Measurements from ENCODE around the gene NRG2. TPM values are rescaled to one million over a fixed set of nuclear protein-coding genes. Genes with fewer than 3 reads are reported as not detected.

NRG2 gene
- total RNA-seq, 1 donor from 2014 or later = 0.81 TPM

DNA sequence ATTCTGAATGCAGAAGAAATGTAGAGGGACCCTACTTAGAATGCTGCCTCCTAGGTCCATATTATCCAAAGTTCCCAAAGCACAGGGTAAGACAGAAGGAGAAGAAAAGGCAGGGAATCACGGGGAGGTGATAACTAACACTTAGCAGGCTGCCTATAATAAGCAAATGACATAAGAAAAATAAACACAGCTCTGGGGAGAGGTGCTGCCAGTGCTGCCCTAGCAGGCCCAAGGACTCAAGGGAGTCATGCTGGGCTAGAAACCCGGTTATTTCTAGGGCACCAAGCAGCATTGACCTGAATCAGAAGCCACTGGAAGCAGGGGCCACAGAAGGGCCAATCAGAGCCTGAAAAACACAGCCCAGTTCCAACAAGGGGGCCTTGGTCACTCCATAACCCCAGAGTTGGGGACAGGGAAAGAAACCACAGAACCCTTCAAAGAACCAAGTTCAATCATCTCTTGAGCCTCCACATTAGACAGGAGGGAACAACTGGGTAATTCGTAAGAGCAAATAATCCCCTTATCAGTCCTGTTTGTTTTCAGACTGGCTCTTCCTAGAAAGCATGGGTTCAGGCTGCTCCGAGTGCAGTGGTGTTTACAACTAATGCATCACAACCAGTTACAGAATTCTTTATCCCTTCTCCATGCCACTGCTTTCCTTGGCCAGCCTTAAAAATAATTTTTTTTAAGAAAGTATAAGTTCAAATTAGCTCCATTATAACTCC, 24.0 kb downstream of the NRG2 start:
- Mint-ChIP-seq H3K4me1 (ENCODE audit: low read depth, unreplicated experiment) (no peaks in the 10 kb centered on the region), H3K4me3 (ENCODE audit: unreplicated experiment) (no peak overlapping the region), H3K36me3 (ENCODE audit: unreplicated experiment) (no peaks in the 10 kb centered on the region), H3K9me3 (ENCODE audit: unreplicated experiment) (peaks cover 2% of the 10 kb centered on the region), H3K27me3 (ENCODE audit: unreplicated experiment) (no peaks in the 10 kb centered on the region), H3K27ac (ENCODE audit: unreplicated experiment) (no peak overlapping the region)
- no peak for DNase-seq
- TF ChIP-seq, protein P1, sequence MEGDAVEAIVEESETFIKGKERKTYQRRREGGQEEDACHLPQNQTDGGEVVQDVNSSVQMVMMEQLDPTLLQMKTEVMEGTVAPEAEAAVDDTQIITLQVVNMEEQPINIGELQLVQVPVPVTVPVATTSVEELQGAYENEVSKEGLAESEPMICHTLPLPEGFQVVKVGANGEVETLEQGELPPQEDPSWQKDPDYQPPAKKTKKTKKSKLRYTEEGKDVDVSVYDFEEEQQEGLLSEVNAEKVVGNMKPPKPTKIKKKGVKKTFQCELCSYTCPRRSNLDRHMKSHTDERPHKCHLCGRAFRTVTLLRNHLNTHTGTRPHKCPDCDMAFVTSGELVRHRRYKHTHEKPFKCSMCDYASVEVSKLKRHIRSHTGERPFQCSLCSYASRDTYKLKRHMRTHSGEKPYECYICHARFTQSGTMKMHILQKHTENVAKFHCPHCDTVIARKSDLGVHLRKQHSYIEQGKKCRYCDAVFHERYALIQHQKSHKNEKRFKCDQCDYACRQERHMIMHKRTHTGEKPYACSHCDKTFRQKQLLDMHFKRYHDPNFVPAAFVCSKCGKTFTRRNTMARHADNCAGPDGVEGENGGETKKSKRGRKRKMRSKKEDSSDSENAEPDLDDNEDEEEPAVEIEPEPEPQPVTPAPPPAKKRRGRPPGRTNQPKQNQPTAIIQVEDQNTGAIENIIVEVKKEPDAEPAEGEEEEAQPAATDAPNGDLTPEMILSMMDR (IDR thresholded peaks at IDR 0.05; ENCODE audit: partially characterized antibody, unreplicated experiment) = no peak

DNA sequence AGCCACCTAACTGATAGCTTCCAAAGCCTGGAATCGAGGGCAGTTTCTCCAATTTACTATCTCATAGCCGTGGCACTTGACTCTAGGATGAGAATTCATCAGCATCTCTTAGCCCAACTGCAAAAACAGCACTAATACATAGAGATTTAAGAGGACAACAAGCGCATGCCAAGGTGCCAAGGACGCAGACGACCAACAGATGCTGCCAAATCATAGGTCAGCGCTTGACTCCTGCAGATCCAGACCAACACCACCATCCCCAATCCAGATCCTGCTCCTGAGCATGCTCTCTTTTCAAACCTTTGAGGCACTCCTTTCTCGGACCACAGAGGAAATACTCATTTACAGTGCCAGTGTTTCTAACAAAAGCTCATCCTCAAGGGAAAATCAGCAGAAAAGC, 24.6 kb downstream of the NRG2 start:
- Mint-ChIP-seq H3K27ac (ENCODE audit: unreplicated experiment) (no peak overlapping the region), H3K36me3 (ENCODE audit: unreplicated experiment) (no peaks in the 10 kb centered on the region), H3K4me3 (ENCODE audit: unreplicated experiment) (no peak overlapping the region), H3K4me1 (ENCODE audit: low read depth, unreplicated experiment) (no peaks in the 10 kb centered on the region), H3K9me3 (ENCODE audit: unreplicated experiment) (peaks cover 2% of the 10 kb centered on the region), H3K27me3 (ENCODE audit: unreplicated experiment) (no peaks in the 10 kb centered on the region)
- DNase-seq = no peak
- TF ChIP-seq, protein P1 (IDR thresholded peaks at IDR 0.05; ENCODE audit: partially characterized antibody, unreplicated experiment) = no peak

DNA sequence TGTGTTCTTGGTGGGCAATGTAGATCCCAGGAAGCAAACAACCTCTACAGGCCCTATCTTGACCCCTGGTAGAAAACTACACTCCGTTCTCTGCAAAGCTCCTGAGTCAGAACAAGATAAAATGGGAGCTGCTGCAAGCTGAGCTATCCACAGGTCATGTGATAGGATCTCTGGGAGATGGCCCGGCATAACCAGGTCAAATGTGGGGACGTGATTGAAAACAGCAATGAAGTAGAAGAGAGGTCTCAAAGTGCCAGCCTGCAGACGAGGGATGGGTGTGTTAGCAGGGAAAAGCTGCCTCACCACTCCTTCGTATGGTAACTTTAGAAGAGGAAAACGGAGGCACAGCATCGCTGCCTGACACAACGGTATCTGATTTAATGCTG, 25.0 kb downstream of the NRG2 start:
- Mint-ChIP-seq H3K27me3 (ENCODE audit: unreplicated experiment) (no peaks in the 10 kb centered on the region), H3K36me3 (ENCODE audit: unreplicated experiment) (no peaks in the 10 kb centered on the region), H3K4me1 (ENCODE audit: low read depth, unreplicated experiment) (no peaks in the 10 kb centered on the region), H3K9me3 (ENCODE audit: unreplicated experiment) (peaks cover 2% of the 10 kb centered on the region), H3K4me3 (ENCODE audit: unreplicated experiment) (no peak overlapping the region), H3K27ac (ENCODE audit: unreplicated experiment) (no peak overlapping the region)
- no peak for DNase-seq
- TF ChIP-seq, protein P1 (IDR thresholded peaks at IDR 0.05; ENCODE audit: partially characterized antibody, unreplicated experiment) = no peak

DNA sequence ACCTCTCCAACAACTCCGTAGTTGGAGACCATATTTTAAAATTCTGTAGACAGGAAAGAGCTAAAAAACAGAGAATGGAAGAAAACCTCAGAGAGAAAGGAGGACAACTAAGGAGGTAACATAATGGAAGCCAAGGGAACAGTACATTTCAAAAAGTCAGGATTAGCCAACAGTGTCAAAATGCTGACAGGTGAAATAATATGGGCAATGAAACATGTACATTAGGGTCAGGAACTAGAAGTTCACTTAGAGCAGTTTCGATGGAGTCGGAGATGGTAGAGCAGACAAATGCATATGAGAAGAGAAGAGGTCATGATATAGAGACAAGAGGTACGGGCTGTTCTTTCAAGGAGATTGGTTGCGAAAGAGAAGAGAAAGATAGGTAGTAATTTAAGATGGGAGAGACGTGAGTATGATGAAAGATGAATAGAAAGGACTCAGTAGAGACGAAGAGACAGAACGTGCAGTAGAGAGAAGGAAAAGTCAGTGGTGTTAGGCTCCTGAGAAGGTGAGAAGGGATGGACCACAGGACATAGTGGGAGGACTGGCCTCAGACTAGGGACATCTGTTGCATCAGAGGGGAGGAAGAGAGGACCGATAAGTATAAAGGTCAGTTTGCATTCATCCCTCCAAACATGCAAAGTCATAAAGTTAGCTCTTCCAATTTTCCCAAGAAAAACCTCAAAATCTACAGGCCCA, 25.6 kb downstream of the NRG2 start:
- Mint-ChIP-seq H3K4me1 (ENCODE audit: low read depth, unreplicated experiment) (no peaks in the 10 kb centered on the region), H3K27me3 (ENCODE audit: unreplicated experiment) (no peaks in the 10 kb centered on the region), H3K36me3 (ENCODE audit: unreplicated experiment) (no peaks in the 10 kb centered on the region), H3K9me3 (ENCODE audit: unreplicated experiment) (peaks cover 2% of the 10 kb centered on the region), H3K4me3 (ENCODE audit: unreplicated experiment) (no peak overlapping the region), H3K27ac (ENCODE audit: unreplicated experiment) (no peak overlapping the region)
- TF ChIP-seq, protein P1 (IDR thresholded peaks at IDR 0.05; ENCODE audit: partially characterized antibody, unreplicated experiment) = no peak
- DNase-seq = no peak

DNA sequence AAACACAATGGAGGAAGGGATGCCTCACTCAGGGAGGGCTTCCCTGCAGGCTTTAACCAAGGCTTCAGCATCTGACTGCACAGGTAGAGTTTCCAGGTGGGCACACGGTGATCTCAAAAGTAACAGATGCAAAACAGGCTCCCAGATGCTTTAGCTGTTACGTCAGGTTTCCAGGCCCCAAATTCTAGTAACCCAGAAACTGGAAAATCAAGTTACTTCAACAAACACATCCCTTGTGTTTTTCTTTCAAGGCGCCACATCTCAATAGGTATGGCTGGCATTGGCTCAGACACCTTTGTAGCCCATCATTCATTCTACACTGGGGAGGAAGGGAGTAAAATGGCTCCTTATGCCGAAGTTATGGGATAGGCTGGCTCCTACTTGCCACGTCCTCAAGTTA, 27.4 kb downstream of the NRG2 start:
- no peak for DNase-seq
- no peaks in the 10 kb centered on the region for H3K4me1 Mint-ChIP-seq (ENCODE audit: low read depth, unreplicated experiment)
- TF ChIP-seq, protein P1 (IDR thresholded peaks at IDR 0.05; ENCODE audit: partially characterized antibody, unreplicated experiment) = no peak
- H3K9me3 Mint-ChIP-seq (ENCODE audit: unreplicated experiment) = peaks cover 2% of the 10 kb centered on the region
- H3K4me3 Mint-ChIP-seq (ENCODE audit: unreplicated experiment) = no peak overlapping the region
- no peaks in the 10 kb centered on the region for H3K27me3 Mint-ChIP-seq (ENCODE audit: unreplicated experiment)
- no peaks in the 10 kb centered on the region for H3K36me3 Mint-ChIP-seq (ENCODE audit: unreplicated experiment)
- H3K27ac Mint-ChIP-seq (ENCODE audit: unreplicated experiment) = no peak overlapping the region
